ENCODE measurements around the gene NUP50. TPM values are rescaled to one million over a fixed set of nuclear protein-coding genes. Genes with fewer than 3 reads are reported as not detected.

Gene NUP50
- total and polyA plus RNA-seq, 7 donors = 10.8 to 28.5 (median 26.2) TPM

DNA sequence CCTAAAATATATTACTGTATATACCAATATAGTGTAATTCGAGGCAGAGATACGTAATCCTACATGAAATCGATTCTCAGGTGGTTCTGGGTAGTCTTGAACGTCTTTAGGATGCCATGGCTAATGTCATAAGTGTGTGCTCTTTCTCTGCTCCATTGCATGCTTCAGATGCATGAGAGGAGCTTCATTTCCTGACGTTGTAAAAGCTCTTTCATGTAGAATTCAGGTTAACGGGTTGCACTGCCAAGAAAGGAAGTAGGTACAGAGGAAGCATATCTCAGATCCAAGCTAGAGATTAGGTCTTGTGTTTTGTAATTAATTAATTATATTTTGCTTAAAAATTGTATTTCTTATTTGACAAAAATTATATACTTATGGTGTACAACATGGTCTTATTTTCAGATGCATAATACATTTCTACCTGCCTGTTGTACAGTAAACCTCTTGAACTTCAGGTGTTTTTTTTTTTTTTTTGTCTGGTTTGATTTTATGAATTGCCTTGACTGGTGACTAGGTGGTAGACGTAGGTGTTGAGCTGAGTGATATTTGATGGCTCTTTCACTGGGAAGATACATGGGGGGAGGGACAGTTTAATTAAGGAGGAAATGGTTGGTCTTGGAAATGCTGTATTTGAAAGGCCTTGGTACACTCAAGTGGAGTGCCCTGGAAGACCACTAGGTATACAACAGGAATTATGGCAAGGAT lies 9.3 kb downstream of the NUP50 start:
- intact Hi-C loops (cut with DNase I) = no loop called here
- Histone ChIP-seq H3K36me3 (peaks cover 38 to 97% (median 52%) of the 10 kb centered on the region in 4 donors), H3K27me3 (no peaks in the 10 kb centered on the region), H3K4me1 (peaks cover 0 to 3% (median 0%) of the 10 kb centered on the region in 4 donors), H3K27ac (no peak overlapping the region), H3K9me3 (no peaks in the 10 kb centered on the region), H3K4me3 (no peak overlapping the region)
- WGBS, 2 donors = 66 to 82% methylated on average over 7 of the region's 7 CpGs
- no peak for DNase-seq
- no peak for TF ChIP-seq POLR2A (IDR thresholded peaks at IDR 0.05)
- TF ChIP-seq EP300 (IDR thresholded peaks at IDR 0.05) = no peak
- TF ChIP-seq POLR2AphosphoS5 (IDR thresholded peaks at IDR 0.05) = no peak
- TF ChIP-seq, protein P1, sequence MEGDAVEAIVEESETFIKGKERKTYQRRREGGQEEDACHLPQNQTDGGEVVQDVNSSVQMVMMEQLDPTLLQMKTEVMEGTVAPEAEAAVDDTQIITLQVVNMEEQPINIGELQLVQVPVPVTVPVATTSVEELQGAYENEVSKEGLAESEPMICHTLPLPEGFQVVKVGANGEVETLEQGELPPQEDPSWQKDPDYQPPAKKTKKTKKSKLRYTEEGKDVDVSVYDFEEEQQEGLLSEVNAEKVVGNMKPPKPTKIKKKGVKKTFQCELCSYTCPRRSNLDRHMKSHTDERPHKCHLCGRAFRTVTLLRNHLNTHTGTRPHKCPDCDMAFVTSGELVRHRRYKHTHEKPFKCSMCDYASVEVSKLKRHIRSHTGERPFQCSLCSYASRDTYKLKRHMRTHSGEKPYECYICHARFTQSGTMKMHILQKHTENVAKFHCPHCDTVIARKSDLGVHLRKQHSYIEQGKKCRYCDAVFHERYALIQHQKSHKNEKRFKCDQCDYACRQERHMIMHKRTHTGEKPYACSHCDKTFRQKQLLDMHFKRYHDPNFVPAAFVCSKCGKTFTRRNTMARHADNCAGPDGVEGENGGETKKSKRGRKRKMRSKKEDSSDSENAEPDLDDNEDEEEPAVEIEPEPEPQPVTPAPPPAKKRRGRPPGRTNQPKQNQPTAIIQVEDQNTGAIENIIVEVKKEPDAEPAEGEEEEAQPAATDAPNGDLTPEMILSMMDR (IDR thresholded peaks at IDR 0.05) = no peak

DNA sequence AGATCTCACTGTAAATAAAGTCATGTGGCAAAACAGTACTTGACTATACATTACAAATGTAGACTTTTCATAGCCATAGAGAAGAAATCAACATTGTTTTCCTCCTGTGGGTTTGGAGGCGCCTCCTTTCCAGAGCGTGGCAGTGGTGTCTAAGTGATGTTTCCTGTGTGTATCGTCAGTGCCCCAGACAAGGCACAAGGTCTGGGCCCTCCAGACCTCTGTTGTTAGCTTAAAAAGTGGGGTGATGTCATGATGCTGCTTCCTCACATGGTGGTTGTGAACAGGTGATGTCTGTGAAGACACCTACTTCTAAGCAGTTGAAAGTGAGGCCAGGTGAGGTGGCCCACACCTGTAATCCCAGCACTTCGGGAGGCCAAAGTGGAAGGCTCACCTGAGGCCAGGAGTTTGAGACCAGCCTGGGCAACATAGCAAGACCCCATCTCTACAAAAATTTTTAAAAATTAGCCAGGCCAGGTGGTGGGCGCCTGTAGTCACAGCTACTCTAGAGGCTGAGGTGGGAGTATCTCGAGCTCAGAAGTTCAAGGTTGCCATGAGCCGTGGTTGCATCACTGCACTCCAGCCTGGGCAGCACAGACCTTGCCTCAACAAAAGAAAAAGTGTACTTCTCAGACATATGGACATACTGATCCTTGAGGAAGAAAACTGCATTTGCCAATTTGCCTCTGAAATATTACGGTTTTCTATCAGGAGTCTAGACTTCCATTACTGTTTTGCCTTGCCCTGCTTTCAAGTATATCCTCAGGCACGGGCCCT lies 15.7 kb downstream of the NUP50 start:
- Histone ChIP-seq H3K36me3 (peaks cover 22 to 88% (median 45%) of the 10 kb centered on the region in 4 donors), H3K4me1 (no peaks in the 10 kb centered on the region), H3K9me3 (no peaks in the 10 kb centered on the region), H3K27me3 (no peaks in the 10 kb centered on the region), H3K4me3 (no peak overlapping the region), H3K27ac (no peak overlapping the region)
- 85 to 93% methylated on average over 9 of the region's 9 CpGs for WGBS, 2 donors
- TF ChIP-seq, protein P1 (IDR thresholded peaks at IDR 0.05) = no peak
- TF ChIP-seq EP300 (IDR thresholded peaks at IDR 0.05) = no peak
- TF ChIP-seq POLR2AphosphoS5 (IDR thresholded peaks at IDR 0.05) = no peak
- TF ChIP-seq POLR2A (IDR thresholded peaks at IDR 0.05) = no peak
- DNase-seq = no peak
- intact Hi-C loops (cut with DNase I) = no loop called here

DNA sequence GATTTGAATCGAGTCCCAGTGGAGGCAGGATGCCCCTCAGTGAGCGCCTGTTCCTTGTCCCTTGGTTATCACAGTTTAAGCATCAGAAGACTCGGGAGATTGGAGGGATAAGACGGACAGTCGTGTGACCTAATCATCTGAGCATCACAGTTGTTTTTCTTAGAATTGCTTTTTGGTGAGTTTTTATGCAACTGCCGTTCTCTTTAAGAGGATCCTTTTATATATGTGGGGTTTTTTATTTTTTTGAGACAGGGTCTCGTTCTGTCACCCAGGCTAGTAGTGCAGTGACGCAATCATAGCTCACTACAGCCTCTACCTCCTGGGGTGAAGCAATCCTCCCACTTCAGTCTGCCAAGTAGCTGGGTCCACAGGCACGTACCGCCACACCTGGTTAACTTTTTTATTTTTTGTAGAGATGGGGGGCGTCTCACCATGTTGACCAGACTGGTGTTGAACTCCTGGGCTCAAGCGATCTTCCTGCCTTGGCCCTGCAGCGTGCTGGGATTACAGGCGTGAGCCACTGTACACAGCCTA lies 16.5 kb downstream of the NUP50 start:
- DNase-seq = no peak
- 92 to 94% methylated on average over 14 of the region's 14 CpGs for WGBS, 2 donors
- no peak overlapping the region for H3K27ac ChIP-seq
- no peak for TF ChIP-seq POLR2A (IDR thresholded peaks at IDR 0.05)
- TF ChIP-seq, protein P1 (IDR thresholded peaks at IDR 0.05) = no peak
- TF ChIP-seq EP300 (IDR thresholded peaks at IDR 0.05) = no peak
- no peaks in the 10 kb centered on the region for H3K27me3 ChIP-seq
- H3K36me3 ChIP-seq = peaks cover 25 to 88% (median 48%) of the 10 kb centered on the region in 4 donors
- no peaks in the 10 kb centered on the region for H3K9me3 ChIP-seq
- H3K4me1 ChIP-seq = no peaks in the 10 kb centered on the region
- no peak overlapping the region for H3K4me3 ChIP-seq
- intact Hi-C loops (cut with DNase I) = no loop called here

DNA sequence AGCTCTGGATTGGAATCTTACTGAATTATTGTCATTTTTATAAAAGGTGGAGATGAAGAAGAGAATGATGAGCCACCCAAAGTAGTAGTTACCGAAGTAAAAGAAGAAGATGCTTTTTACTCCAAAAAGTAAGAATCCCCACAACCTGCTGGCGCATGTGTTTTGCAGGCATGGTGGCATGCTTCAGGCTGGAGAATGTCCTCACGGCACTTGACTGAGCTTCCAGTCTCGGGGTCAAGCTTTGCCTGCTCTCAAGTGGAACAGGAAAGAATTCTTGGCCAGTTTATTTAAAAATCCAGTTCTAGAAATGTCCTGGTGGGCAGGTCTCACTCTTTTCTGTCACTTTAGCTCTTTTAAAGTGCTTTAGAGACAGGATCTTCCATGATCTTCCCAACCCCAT lies 17.5 kb downstream of the NUP50 start:
- no peak for DNase-seq
- Histone ChIP-seq H3K27me3 (no peaks in the 10 kb centered on the region), H3K4me3 (no peak overlapping the region), H3K27ac (no peak overlapping the region), H3K9me3 (no peaks in the 10 kb centered on the region), H3K4me1 (no peaks in the 10 kb centered on the region), H3K36me3 (peaks cover 19 to 87% (median 41%) of the 10 kb centered on the region in 4 donors)
- intact Hi-C loops (cut with DNase I) = no loop called here
- TF ChIP-seq, protein P1 (IDR thresholded peaks at IDR 0.05) = no peak
- TF ChIP-seq POLR2A (IDR thresholded peaks at IDR 0.05) (no peak), POLR2AphosphoS5 (IDR thresholded peaks at IDR 0.05) (no peak), EP300 (IDR thresholded peaks at IDR 0.05) (no peak)
- 93 to 96% methylated on average over 4 of the region's 4 CpGs for WGBS, 2 donors

All from sigmoid colon (tissue), 7 donors.